IMR-90 (cell line): ENCODE measurements around the gene RAB3C. TPM values are rescaled to one million over a fixed set of nuclear protein-coding genes. Genes with fewer than 3 reads are reported as not detected.

ENCODE experiments used
- ATAC-seq: fragments of 200-7000 bp; cut with Tn5 transposase; 2 replicates; pipeline ENCODE4 v1.9.1; 2020; ENCODE audit warnings: low read depth, mild to moderate bottlenecking, moderate library complexity
- BruUV-seq: library from RNA; stranded (reverse); fragments of 400-500 nt; replicated peaks from 2 replicates; lab custom pipeline; 2021; lab: Mats Ljungman, UMichigan
- CTCF ChIA-PET: fragments of 300-600 bp; formaldehyde crosslinking; extraction: SDS; loops from one replicate; lab custom pipeline; 2021; ENCODE audit warnings: antibody characterized with exemption; lab: Yijun Ruan, JAX
- POLR2A ChIA-PET: fragments of 300-600 bp; sonication (Branson Sonifier 250); formaldehyde crosslinking; loops from one replicate; lab custom pipeline; 2022; ENCODE audit warnings: antibody characterized with exemption; ENCODE audit not compliant: unreplicated experiment; lab: Charles Lee
- DNase-seq: peaks from one replicate; pipeline ENCODE4 v3.0.0; 2013
- H2AFZ ChIP-seq: replicated peaks from 2 replicates; pipeline ENCODE3; 2013; ENCODE audit warnings: low read length, mild to moderate bottlenecking; ENCODE audit not compliant: poor library complexity
- H2AK5ac ChIP-seq: 2 replicates; pipeline ENCODE4 v1.6.1; 2013; ENCODE audit warnings: low read depth, low read length, inconsistent platforms
- H2AK9ac ChIP-seq: replicated peaks from 2 replicates; pipeline ENCODE3; 2013; ENCODE audit warnings: mild to moderate bottlenecking, low read depth, low read length, moderate library complexity; ENCODE audit not compliant: poor library complexity
- H2BK120ac ChIP-seq: 2 replicates; pipeline ENCODE4 v1.6.1; 2013; ENCODE audit warnings: low read depth, low read length, inconsistent platforms
- H2BK15ac ChIP-seq: 3 replicates; pipeline ENCODE4 v1.6.1; 2013; ENCODE audit warnings: low read depth, low read length, inconsistent platforms
- H2BK20ac ChIP-seq: 2 replicates; pipeline ENCODE4 v1.6.1; 2013; ENCODE audit warnings: low read depth, mild to moderate bottlenecking, inconsistent platforms, low read length, moderate library complexity
- H2BK5ac ChIP-seq: 2 replicates; pipeline ENCODE4 v1.6.1; 2013; ENCODE audit warnings: mild to moderate bottlenecking, low read depth, low read length, inconsistent platforms; ENCODE audit not compliant: poor library complexity, severe bottlenecking
- H3K14ac ChIP-seq: replicated peaks from 2 replicates; pipeline ENCODE4 v1.6.1; 2013; ENCODE audit warnings: low read depth, low read length, inconsistent platforms
- H3K18ac ChIP-seq: 2 replicates; pipeline ENCODE4 v1.6.1; 2013; ENCODE audit warnings: low read depth, low read length, control low read depth
- H3K23ac ChIP-seq: 2 replicates; pipeline ENCODE4 v1.6.1; 2013; ENCODE audit warnings: low read depth, low read length, inconsistent platforms
- H3K27ac ChIP-seq: 2 replicates; pipeline ENCODE4 v1.5.1; 2013; ENCODE audit warnings: mild to moderate bottlenecking, control low read depth, low read length; ENCODE audit not compliant: insufficient read depth
- H3K27me3 ChIP-seq: 2 replicates; pipeline ENCODE4 v1.6.1; 2013; ENCODE audit warnings: low read length; ENCODE audit not compliant: control insufficient read depth, insufficient read depth
- H3K36me3 ChIP-seq: 2 replicates; pipeline ENCODE4 v1.6.1; 2013; ENCODE audit warnings: low read length, mixed read lengths; ENCODE audit not compliant: control insufficient read depth, insufficient read depth
- H3K4ac ChIP-seq: 2 replicates; pipeline ENCODE4 v1.6.1; 2013; ENCODE audit warnings: low read depth, low read length, inconsistent platforms
- H3K4me1 ChIP-seq: 2 replicates; pipeline ENCODE4 v1.6.1; 2013; ENCODE audit warnings: low read length, mixed read lengths; ENCODE audit not compliant: control insufficient read depth, insufficient read depth
- H3K4me2 ChIP-seq: 2 replicates; pipeline ENCODE4 v1.6.1; 2013; ENCODE audit warnings: low read depth, mild to moderate bottlenecking, control low read depth, low read length, moderate library complexity
- H3K4me3 ChIP-seq: 2 replicates; pipeline ENCODE4 v1.5.1; 2013; ENCODE audit warnings: low read depth, mild to moderate bottlenecking, control low read depth, low read length, moderate library complexity; ENCODE audit not compliant: insufficient read depth
- H3K56ac ChIP-seq: 2 replicates; pipeline ENCODE4 v1.6.1; 2013; ENCODE audit warnings: low read length, inconsistent platforms; ENCODE audit not compliant: insufficient read depth; ENCODE audit errors: extremely low read depth
- H3K79me1 ChIP-seq, 2 experiments: 2 replicates each; pipeline ENCODE4 v1.6.1; 2013; ENCODE audit warnings: low read length in 2 of 2, inconsistent platforms in 1 of 2, low read depth in 1 of 2
- H3K9ac ChIP-seq: 2 replicates; pipeline ENCODE4 v1.6.1; 2013; ENCODE audit warnings: low read depth, low read length, control low read depth
- H3K9me1 ChIP-seq: 2 replicates; pipeline ENCODE4 v1.6.1; 2013; ENCODE audit warnings: low read length, inconsistent platforms; ENCODE audit not compliant: insufficient read depth
- H3K9me3 ChIP-seq: 2 replicates; pipeline ENCODE4 v1.6.1; 2013; ENCODE audit warnings: low read length; ENCODE audit not compliant: control insufficient read depth, insufficient read depth
- H4K20me1 ChIP-seq: 2 replicates; pipeline ENCODE4 v1.6.1; 2013; ENCODE audit warnings: low read length, inconsistent platforms; ENCODE audit not compliant: insufficient read depth
- H4K5ac ChIP-seq: 2 replicates; pipeline ENCODE4 v1.6.1; 2013; ENCODE audit warnings: mild to moderate bottlenecking, low read depth, low read length, control low read depth
- H4K8ac ChIP-seq, 2 experiments: 2 replicates each; pipeline ENCODE4 v1.6.1; 2013; ENCODE audit warnings: low read depth in 2 of 2, low read length in 2 of 2, control low read depth in 1 of 2, inconsistent platforms in 1 of 2
- H4K91ac ChIP-seq: 2 replicates; pipeline ENCODE4 v1.6.1; 2013; ENCODE audit warnings: low read depth, low read length, inconsistent platforms; ENCODE audit not compliant: insufficient read depth
- BHLHE40 ChIP-seq: fragments of 150-350 bp; IDR thresholded peaks from 2 replicates; pipeline ENCODE4 v1.6.1; 2016; ENCODE audit warnings: mild to moderate bottlenecking, low read depth, low read length
- CTCF ChIP-seq: conservative IDR thresholded peaks from 2 replicates; pipeline ENCODE4 v1.5.1; 2012; ENCODE audit warnings: mild to moderate bottlenecking, low read depth, low read length, improper control_type of control experiment
- FOS ChIP-seq: fragments of 150-350 bp; IDR thresholded peaks from 2 replicates; pipeline ENCODE4 v1.6.1; 2016; ENCODE audit warnings: low read depth, low read length
- MAZ ChIP-seq: IDR thresholded peaks from 2 replicates; pipeline ENCODE4 v1.6.1; 2012; ENCODE audit warnings: low read depth, mild to moderate bottlenecking, low read length, improper control_type of control experiment, moderate library complexity, borderline replicate concordance
- NFE2L2 ChIP-seq: fragments of 150-350 bp; IDR thresholded peaks from 2 replicates; pipeline ENCODE4 v1.6.1; 2016; ENCODE audit warnings: low read depth, mild to moderate bottlenecking, low read length
- POLR2A ChIP-seq: IDR thresholded peaks from 2 replicates; pipeline ENCODE4 v1.6.1; 2012; ENCODE audit warnings: mild to moderate bottlenecking, low read depth, low read length
- RCOR1 ChIP-seq: IDR thresholded peaks from 2 replicates; pipeline ENCODE4 v1.6.1; 2012; ENCODE audit warnings: mild to moderate bottlenecking, low read length, improper control_type of control experiment; ENCODE audit not compliant: insufficient replicate concordance
- SMC3 ChIP-seq: fragments of 150-350 bp; IDR thresholded peaks from 2 replicates; pipeline ENCODE4 v1.6.1; 2016; ENCODE audit warnings: low read depth, mild to moderate bottlenecking, antibody characterized with exemption, low read length, moderate library complexity
- WGBS, 2 experiments: methylation state at CpG; one replicate each; pipeline versions ENCODE4 v1.1.5 to v1.1.7; 2013; ENCODE audit warnings: missing lambda C conversion rate in 2 of 2; ENCODE audit not compliant: insufficient read length in 1 of 2; ENCODE audit errors: extremely low coverage in 2 of 2; 5-methylcytosine and 5-hydroxymethylcytosine counted together
- dilution Hi-C: fragments of 300-500 bp; cut with HindIII; formaldehyde crosslinking; loops from one replicate; pipeline ENCODE4 v1.14.3; 2018; ENCODE audit warnings: low sequenced_read_pairs; ENCODE audit not compliant: unreplicated experiment
- in situ Hi-C: fragments of 300-500 bp; cut with MboI; formaldehyde crosslinking; loops from 3 replicates; pipeline ENCODE4 v1.14.3; 2019; ENCODE audit warnings: low sequenced_read_pairs, inconsistent platforms, mixed read lengths
- intact Hi-C: fragments of 100-400 bp; cut with micrococcal nuclease; formaldehyde crosslinking; loops from 2 replicates; pipeline ENCODE4 v1.10.0; 2022
- polyA plus RNA-seq, 3 experiments: library from polyadenylated mRNA; depleted of rRNA; stranded (reverse); fragments of >200 nt; gene quantifications; 2 replicates each; pipeline ENCODE4 v1.2.3, GENCODE V29; 2012; ENCODE audit warnings: low replicate concordance in 1 of 3
- total RNA-seq: library from RNA; depleted of rRNA; stranded (reverse); fragments of >200 nt; gene quantifications from 2 replicates; pipeline ENCODE4 v1.2.3, GENCODE V29; 2012

The RAB3C gene
- total and polyA plus RNA-seq, 2 of the 4 experiments (the other 2 are of a cell fraction), result not detected

- H2BK15ac ChIP-seq, result no peak overlapping the region
- H3K4me2 ChIP-seq, result peak overlapping the region; percentile 92
- no TSS peak for BruUV-seq
- H3K9me3 ChIP-seq, result no peaks in the 10 kb centered on the region
- ATAC-seq (peak; percentile 27), DNase-seq (no peak)
- H3K79me1 ChIP-seq, result no peaks in the 10 kb centered on the region
- intact Hi-C loops, result no loop called here
- H3K18ac ChIP-seq, result no peak overlapping the region
- ChIA-PET POLR2A (no interaction called here), CTCF (no interaction called here)
- no peak overlapping the region for H2BK120ac ChIP-seq
- no peaks in the 10 kb centered on the region for H3K27me3 ChIP-seq
- in situ Hi-C loops, result no loop called here
- no peaks in the 10 kb centered on the region for H3K36me3 ChIP-seq
- no peak overlapping the region for H2AK5ac ChIP-seq
- H3K14ac ChIP-seq, result no peak overlapping the region
- H3K9me1 ChIP-seq, result 0 out of 2 replicates have a peak, but pooled peaks cover 5% of the 10 kb centered on the region
- peak overlapping the region; percentile 53 for H3K4me3 ChIP-seq
- H3K9ac ChIP-seq, result no peak overlapping the region
- no peak overlapping the region for H4K91ac ChIP-seq
- no peak overlapping the region for H3K27ac ChIP-seq
- no peak overlapping the region for H4K8ac ChIP-seq
- no peak overlapping the region for H3K56ac ChIP-seq
- H2BK5ac ChIP-seq, result no peak overlapping the region
- no peak overlapping the region for H4K5ac ChIP-seq
- H2BK20ac ChIP-seq, result no peak overlapping the region
- TF ChIP-seq BHLHE40 (no peak), MAZ (no peak), POLR2A (no peak), FOS (no peak), CTCF (no peak), SMC3 (no peak), RCOR1 (no peak), NFE2L2 (no peak)
- no CpG with 5 or more reads among the region's 38 CpGs for WGBS, 2 experiments
- H3K4me1 ChIP-seq, result no peaks in the 10 kb centered on the region
- no peak overlapping the region for H3K4ac ChIP-seq
- dilution Hi-C loops, result no loop called here
- no peak overlapping the region for H3K23ac ChIP-seq
- H2AFZ ChIP-seq, result peak overlapping the region; percentile 91
- H2AK9ac ChIP-seq, result no peak overlapping the region
- no peaks in the 10 kb centered on the region for H4K20me1 ChIP-seq
Measured at GRCh38 chr5:58582019-58582802, 664 bp upstream of the RAB3C start.
